ENCODE results near the gene HNRNPC. TPM values are rescaled to one million over a fixed set of nuclear protein-coding genes. Genes with fewer than 3 reads are reported as not detected.

Gene HNRNPC
- total and polyA plus RNA-seq, 9 of the 15 experiments (the other 6 are each of a cell fraction or from before 2014, with no cell fraction given): 679 to 1,557 (median 1,191) TPM

DNA sequence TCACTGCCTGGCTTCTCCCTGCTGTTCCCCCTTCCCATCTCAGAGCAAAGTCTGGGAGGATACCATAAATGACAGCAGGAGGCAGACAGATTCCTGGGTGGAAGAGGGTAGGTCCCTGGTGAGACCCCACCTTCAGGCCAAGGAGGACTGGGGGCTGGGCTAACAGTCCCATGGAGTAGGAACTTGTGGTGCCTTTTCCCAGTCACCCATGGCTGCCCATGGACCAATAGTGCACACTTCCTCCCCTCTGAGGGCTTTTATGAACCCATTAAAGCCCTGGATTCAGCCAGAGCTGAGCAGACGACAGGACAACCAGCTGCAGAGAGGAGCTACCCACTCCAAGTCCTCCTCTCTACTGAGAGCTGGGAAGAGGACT lies 76.8 kb downstream of the HNRNPC start:
- H3K79me2 ChIP-seq (ENCODE audit: control insufficient read depth, insufficient read depth, low read length): no peaks in the 10 kb centered on the region
- in situ Hi-C loops (cut with MboI) (no loop called here), intact Hi-C loops (cut with micrococcal nuclease) (no loop called here)
- TF ChIP-seq, protein P1, sequence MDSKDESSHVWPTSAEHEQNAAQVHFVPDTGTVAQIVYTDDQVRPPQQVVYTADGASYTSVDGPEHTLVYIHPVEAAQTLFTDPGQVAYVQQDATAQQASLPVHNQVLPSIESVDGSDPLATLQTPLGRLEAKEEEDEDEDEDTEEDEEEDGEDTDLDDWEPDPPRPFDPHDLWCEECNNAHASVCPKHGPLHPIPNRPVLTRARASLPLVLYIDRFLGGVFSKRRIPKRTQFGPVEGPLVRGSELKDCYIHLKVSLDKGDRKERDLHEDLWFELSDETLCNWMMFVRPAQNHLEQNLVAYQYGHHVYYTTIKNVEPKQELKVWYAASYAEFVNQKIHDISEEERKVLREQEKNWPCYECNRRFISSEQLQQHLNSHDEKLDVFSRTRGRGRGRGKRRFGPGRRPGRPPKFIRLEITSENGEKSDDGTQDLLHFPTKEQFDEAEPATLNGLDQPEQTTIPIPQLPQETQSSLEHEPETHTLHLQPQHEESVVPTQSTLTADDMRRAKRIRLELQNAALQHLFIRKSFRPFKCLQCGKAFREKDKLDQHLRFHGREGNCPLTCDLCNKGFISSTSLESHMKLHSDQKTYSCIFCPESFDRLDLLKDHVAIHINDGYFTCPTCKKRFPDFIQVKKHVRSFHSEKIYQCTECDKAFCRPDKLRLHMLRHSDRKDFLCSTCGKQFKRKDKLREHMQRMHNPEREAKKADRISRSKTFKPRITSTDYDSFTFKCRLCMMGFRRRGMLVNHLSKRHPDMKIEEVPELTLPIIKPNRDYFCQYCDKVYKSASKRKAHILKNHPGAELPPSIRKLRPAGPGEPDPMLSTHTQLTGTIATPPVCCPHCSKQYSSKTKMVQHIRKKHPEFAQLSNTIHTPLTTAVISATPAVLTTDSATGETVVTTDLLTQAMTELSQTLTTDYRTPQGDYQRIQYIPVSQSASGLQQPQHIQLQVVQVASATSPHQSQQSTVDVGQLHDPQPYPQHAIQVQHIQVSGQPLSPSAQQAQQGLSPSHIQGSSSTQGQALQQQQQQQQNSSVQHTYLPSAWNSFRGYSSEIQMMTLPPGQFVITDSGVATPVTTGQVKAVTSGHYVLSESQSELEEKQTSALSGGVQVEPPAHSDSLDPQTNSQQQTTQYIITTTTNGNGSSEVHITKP (IDR thresholded peaks at IDR 0.05; ENCODE audit: partially characterized antibody): peak; percentile 42
- TF ChIP-seq ELF2 (CRISPR knock-in tag; IDR thresholded peaks at IDR 0.05): no peak
- no peaks in the 10 kb centered on the region for H3K27me3 ChIP-seq (ENCODE audit: control insufficient read depth in 2 of 2, insufficient read depth in 2 of 2, low read length in 2 of 2)
- 14% methylated on average over 1 of the region's 1 CpG for WGBS (ENCODE audit: insufficient coverage, low coverage, missing lambda C conversion rate)
- no peaks in the 10 kb centered on the region for H3K9me1 ChIP-seq (ENCODE audit: control insufficient read depth, insufficient read depth, low read length)
- H3K4me2 ChIP-seq (ENCODE audit: insufficient read depth, low read length): peak overlapping the region; percentile 68; the same call in 1 of the 2 replicates
- DNase-seq (ENCODE audit: extremely low read depth in 1 of 4, low spot score in 3 of 4): no peak
- H3K27ac ChIP-seq (ENCODE audit: extremely low read depth, low read depth, low read length): no peak overlapping the region
- no peaks in the 10 kb centered on the region for H3K9me3 ChIP-seq (replicated peaks; ENCODE audit: control insufficient read depth, insufficient read depth, low read depth, low read length)
- no TSS peak for BruUV-seq (replicated peaks)
- H3K9ac ChIP-seq (ENCODE audit: insufficient read depth in 1 of 2, low read depth in 2 of 2, low read length in 2 of 2): no peak overlapping the region
- H3K36me3 ChIP-seq (ENCODE audit: control insufficient read depth, insufficient read depth, low read length): no peaks in the 10 kb centered on the region
- FAIRE-seq: no peak
- no peak for ATAC-seq
- peak overlapping the region; percentile 91; the same call in 1 of the 2 replicates for H2AFZ ChIP-seq (ENCODE audit: low read depth, low read length)
- no peak overlapping the region for H3K4me3 ChIP-seq
- POLR2A ChIA-PET: interaction anchor here (0.6 to 3.3 kb wide), 2 partner anchors 10 to 122 kb away, joined by 3 to 20 read pairs; no protein-coding TSS in a partner anchor
- CTCF ChIA-PET (ENCODE audit: low intra/inter-chr PET ratio): no interaction called here
- no peaks in the 10 kb centered on the region for H4K20me1 ChIP-seq (replicated peaks; ENCODE audit: control insufficient read depth, insufficient read depth, low read length)
- peaks cover 4 to 14% of the 10 kb centered on the region in 2 experiments; a peak in 3 of 5 replicates for H3K4me1 ChIP-seq (replicated peaks in 1 of 2; ENCODE audit: control insufficient read depth in 2 of 2, insufficient read depth in 2 of 2, low read length in 2 of 2)
